Measurements from ENCODE around the gene SMIM24.
"Not testable (repeated sequence)": the region's sequence is repeated elsewhere in the genome, so short reads cannot be mapped to it uniquely, and the experiment has no call there.

Gene SMIM24

GRCh38 chr19:3514930-3515329 is 34.6 kb upstream of the SMIM24 start:
- DNase-seq (ENCODE audit: low spot score), result no peak

- no peak for DNase-seq (ENCODE audit: low spot score)
These were observed 33.2 kb upstream of the SMIM24 start for GRCh38 chr19:3513229-3514140.

- no peak for DNase-seq (ENCODE audit: low spot score)
These were observed 32.4 kb upstream of the SMIM24 start for GRCh38 chr19:3512562-3513228.

GRCh38 chr19:3511506-3512251 is 31.4 kb upstream of the SMIM24 start:
- no peak for DNase-seq (ENCODE audit: low spot score)

GRCh38 chr19:3510727-3511126 is 30.4 kb upstream of the SMIM24 start:
- DNase-seq (ENCODE audit: low spot score), result no peak

- no peak for DNase-seq (ENCODE audit: low spot score)
These were observed 29.3 kb upstream of the SMIM24 start for GRCh38 chr19:3509566-3509989.

GRCh38 chr19:3508771-3509535 is 28.6 kb upstream of the SMIM24 start:
- DNase-seq (ENCODE audit: low spot score), result no peak

- DNase-seq (ENCODE audit: low spot score), result not testable (repeated sequence)
These were observed 27.9 kb upstream of the SMIM24 start for GRCh38 chr19:3508121-3508661.

GRCh38 chr19:3507371-3508120 is 27.2 kb upstream of the SMIM24 start:
- peak; percentile 28 for DNase-seq (ENCODE audit: low spot score)

GRCh38 chr19:3506384-3507340 is 26.3 kb upstream of the SMIM24 start:
- DNase-seq (ENCODE audit: low spot score), result peak; percentile 22

GRCh38 chr19:3505598-3506383 is 25.5 kb upstream of the SMIM24 start, which contains the start of gene FZR1:
Gene FZR1 (plus strand): TSS chr19:3506311. CDS start chr19:3522990, 16,679 bp downstream.
- DNase-seq (ENCODE audit: low spot score), result peak; percentile 100

- no peak for DNase-seq (ENCODE audit: low spot score)
These were observed 24.4 kb upstream of the SMIM24 start for GRCh38 chr19:3504735-3505134.

- no peak for DNase-seq (ENCODE audit: low spot score)
These were observed 22.8 kb upstream of the SMIM24 start for GRCh38 chr19:3503036-3503572.

GRCh38 chr19:3501780-3502179 is 21.5 kb upstream of the SMIM24 start:
- DNase-seq (ENCODE audit: low spot score), result no peak

- DNase-seq (ENCODE audit: low spot score), result peak; percentile 97
These were observed 20.2 kb upstream of the SMIM24 start, which contains the start of gene DOHH for GRCh38 chr19:3500429-3501101. Gene DOHH (minus strand): TSS chr19:3500674. CDS start chr19:3496814, 3,860 bp downstream.

GRCh38 chr19:3499738-3500428 is 19.6 kb upstream of the SMIM24 start:
- DNase-seq (ENCODE audit: low spot score), result no peak
